Astrocyte (in vitro differentiated cells and primary cell): Measurements from ENCODE around the gene HMGN1. TPM values are rescaled to one million over a fixed set of nuclear protein-coding genes. Genes with fewer than 3 reads are reported as not detected.

Source experiments
- DNase-seq: peaks from one replicate; pipeline ENCODE4 v3.0.0-alpha.2; 2010; ENCODE audit warnings: low read depth
- FAIRE-seq: peaks from 2 replicates; lab custom pipeline; 2011; peaks lifted over from hg19 to GRCh38; lab: Jason Lieb, UNC
- H2AFZ ChIP-seq: 2 replicates; pipeline ENCODE4 v1.6.0; 2012; ENCODE audit warnings: low read depth, low read length, inconsistent platforms
- H3K27ac ChIP-seq: 2 replicates; pipeline ENCODE4 v1.5.1; 2011; ENCODE audit warnings: low read depth, low read length, inconsistent platforms
- H3K27me3 ChIP-seq: 2 replicates; pipeline ENCODE4 v1.6.0; 2011; ENCODE audit warnings: low read length, inconsistent platforms; ENCODE audit not compliant: insufficient read depth
- H3K36me3 ChIP-seq: 2 replicates; pipeline ENCODE4 v1.5.1; 2011; ENCODE audit warnings: low read length, inconsistent platforms; ENCODE audit not compliant: insufficient read depth
- H3K4me1 ChIP-seq: 2 replicates; pipeline ENCODE4 v1.5.1; 2011; ENCODE audit warnings: low read length, inconsistent platforms; ENCODE audit not compliant: insufficient read depth
- H3K4me2 ChIP-seq: 2 replicates; pipeline ENCODE4 v1.6.0; 2012; ENCODE audit warnings: low read length, inconsistent platforms
- H3K4me3 ChIP-seq: 2 replicates; pipeline ENCODE4 v1.5.1; 2011; ENCODE audit warnings: low read depth, mild to moderate bottlenecking, low read length, inconsistent platforms; ENCODE audit not compliant: insufficient read depth
- H3K79me2 ChIP-seq: 2 replicates; pipeline ENCODE4 v1.6.0; 2012; ENCODE audit warnings: mild to moderate bottlenecking, low read length, inconsistent platforms; ENCODE audit not compliant: insufficient read depth
- H3K9ac ChIP-seq: 2 replicates; pipeline ENCODE4 v1.6.0; 2012; ENCODE audit warnings: mild to moderate bottlenecking, low read length, inconsistent platforms
- H3K9me3 ChIP-seq: 2 replicates; pipeline ENCODE4 v1.5.1; 2012; ENCODE audit warnings: low read depth, mild to moderate bottlenecking, low read length, inconsistent platforms; ENCODE audit not compliant: insufficient read depth
- H4K20me1 ChIP-seq: 2 replicates; pipeline ENCODE4 v1.6.0; 2012; ENCODE audit warnings: low read length, inconsistent platforms; ENCODE audit not compliant: insufficient read depth
- H3K27ac Mint-ChIP-seq: one replicate; pipeline ENCODE4 v1.8.0; 2021; ENCODE audit warnings: mild to moderate bottlenecking, mixed read lengths; ENCODE audit not compliant: unreplicated experiment
- H3K27me3 Mint-ChIP-seq: one replicate; pipeline ENCODE4 v1.8.0; 2021; ENCODE audit warnings: low read depth, mixed read lengths; ENCODE audit not compliant: unreplicated experiment
- H3K36me3 Mint-ChIP-seq: one replicate; pipeline ENCODE4 v1.8.0; 2021; ENCODE audit warnings: low read depth, mixed read lengths; ENCODE audit not compliant: unreplicated experiment
- H3K4me1 Mint-ChIP-seq: one replicate; pipeline ENCODE4 v1.8.0; 2021; ENCODE audit warnings: low read depth, mixed read lengths; ENCODE audit not compliant: unreplicated experiment
- H3K4me3 Mint-ChIP-seq: one replicate; pipeline ENCODE4 v1.8.0; 2021; ENCODE audit warnings: mild to moderate bottlenecking, moderate library complexity, mixed read lengths; ENCODE audit not compliant: unreplicated experiment
- H3K9me3 Mint-ChIP-seq: one replicate; pipeline ENCODE4 v1.8.0; 2021; ENCODE audit warnings: mild to moderate bottlenecking, mixed read lengths; ENCODE audit not compliant: unreplicated experiment
- CTCF ChIP-seq: IDR thresholded peaks from 2 replicates; pipeline ENCODE4 v1.5.1; 2011; ENCODE audit warnings: low read depth, mild to moderate bottlenecking, inconsistent platforms, low read length, moderate library complexity; ENCODE audit not compliant: insufficient read depth
- EZH2 ChIP-seq: IDR thresholded peaks from 2 replicates; pipeline ENCODE4 v1.6.1; 2012; ENCODE audit warnings: mild to moderate bottlenecking, low read length, inconsistent platforms; ENCODE audit not compliant: insufficient read depth
- total RNA-seq: library from RNA; stranded (reverse); gene quantifications from 2 replicates; pipeline ENCODE4 v1.2.1, GENCODE V29; 2021

HMGN1 gene
- total RNA-seq, 1 donor from 2014 or later = 272 TPM

DNA sequence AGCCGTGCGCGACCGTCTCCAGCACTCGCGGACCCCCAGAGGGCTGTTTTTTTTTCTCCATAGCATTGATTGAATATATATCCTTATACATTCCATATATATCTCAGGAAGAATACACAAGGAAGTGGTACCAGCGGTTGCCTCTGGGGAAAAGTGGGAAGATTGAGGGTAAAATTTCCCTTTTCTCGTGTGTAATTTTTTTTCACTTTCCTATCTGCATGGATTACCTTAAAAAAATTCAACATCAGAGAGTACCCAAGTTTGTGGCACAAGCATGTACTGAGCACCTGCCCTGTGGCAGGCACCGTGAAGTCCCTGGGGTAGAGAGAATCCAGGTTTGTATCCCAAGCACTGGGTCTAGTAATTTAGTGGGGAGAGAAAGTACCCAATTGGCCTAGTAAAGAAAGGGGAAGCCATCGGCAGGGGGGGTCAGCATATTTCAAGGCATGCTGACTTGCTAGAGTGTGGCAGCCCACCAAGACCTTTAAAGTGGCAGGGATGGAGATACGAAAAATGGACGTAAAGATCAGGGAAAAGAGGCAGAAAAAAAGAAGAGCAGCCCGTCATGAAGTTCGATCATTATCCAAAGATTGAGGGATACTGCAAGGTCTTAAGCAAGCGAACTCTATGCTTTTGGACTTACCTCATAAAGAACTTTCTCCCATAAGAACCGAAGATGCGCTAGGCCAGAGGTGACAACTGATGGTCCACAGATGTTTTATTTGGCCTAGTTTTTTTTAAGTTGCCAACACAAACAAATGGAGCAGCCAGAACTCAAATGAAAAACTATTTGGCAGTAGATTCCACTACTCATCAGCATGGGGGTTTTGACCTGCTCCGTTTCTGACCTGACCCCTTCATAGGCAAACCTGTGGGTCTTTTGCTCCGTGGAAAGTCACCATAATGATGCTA lies 1.5 kb upstream of the HMGN1 start:
- Mint-ChIP-seq H3K9me3 (no peaks in the 10 kb centered on the region), H3K27me3 (no peaks in the 10 kb centered on the region), H3K4me3 (peak overlapping the region; percentile 94), H3K27ac (peak overlapping the region; percentile 48), H3K4me1 (peaks cover 13% of the 10 kb centered on the region), H3K36me3 (peaks cover 9% of the 10 kb centered on the region)
- H3K27ac ChIP-seq = no peak overlapping the region
- H3K4me1 ChIP-seq = peaks cover 19% of the 10 kb centered on the region
- no peak for FAIRE-seq
- H3K27me3 ChIP-seq = no peaks in the 10 kb centered on the region
- peak overlapping the region; percentile 84 for H3K9ac ChIP-seq
- H2AFZ ChIP-seq = no peak overlapping the region
- H3K9me3 ChIP-seq = no peaks in the 10 kb centered on the region
- peaks cover 31% of the 10 kb centered on the region for H3K79me2 ChIP-seq
- peak overlapping the region; percentile 76 for H3K4me3 ChIP-seq
- peaks cover 15% of the 10 kb centered on the region for H3K36me3 ChIP-seq
- DNase-seq = no peak
- H4K20me1 ChIP-seq = peaks cover 31% of the 10 kb centered on the region
- peak overlapping the region; percentile 85 for H3K4me2 ChIP-seq
- TF ChIP-seq EZH2 (no peak), CTCF (no peak)

- Histone ChIP-seq H3K4me3 (peak overlapping the region; percentile 76), H3K4me1 (peaks cover 20% of the 10 kb centered on the region), H3K9ac (peak overlapping the region; percentile 84), H4K20me1 (peaks cover 40% of the 10 kb centered on the region), H3K9me3 (no peaks in the 10 kb centered on the region), H3K27ac (peak overlapping the region; percentile 82), H3K27me3 (no peaks in the 10 kb centered on the region), H3K4me2 (peak overlapping the region; percentile 85), H2AFZ (peak overlapping the region; percentile 96), H3K79me2 (peaks cover 40% of the 10 kb centered on the region), H3K36me3 (peaks cover 24% of the 10 kb centered on the region)
- peaks cover 9% of the 10 kb centered on the region for H3K36me3 Mint-ChIP-seq
- H3K9me3 Mint-ChIP-seq = no peaks in the 10 kb centered on the region
- no peak for FAIRE-seq
- peak overlapping the region; percentile 95 for H3K27ac Mint-ChIP-seq
- peak; percentile 85 for DNase-seq
- TF ChIP-seq EZH2 (no peak), CTCF (no peak)
- H3K4me3 Mint-ChIP-seq = peak overlapping the region; percentile 94
- peaks cover 15% of the 10 kb centered on the region for H3K4me1 Mint-ChIP-seq
- no peaks in the 10 kb centered on the region for H3K27me3 Mint-ChIP-seq
These were observed 564 bp upstream of the HMGN1 start for GRCh38 chr21:39349211-39350093.
